WTC11 (cell line): ENCODE measurements around the gene JUND. TPM values are rescaled to one million over a fixed set of nuclear protein-coding genes. Genes with fewer than 3 reads are reported as not detected.

Source experiments
- ATAC-seq: fragments of 200-7000 bp; cut with Tn5 transposase; 2 replicates; pipeline ENCODE4 v1.10.0; 2021; ENCODE audit warnings: mild to moderate bottlenecking, moderate library complexity
- CTCF ChIA-PET: fragments of 300-600 bp; sonication (Branson Sonifier 250); formaldehyde crosslinking; loops from one replicate; lab custom pipeline; 2021; ENCODE audit warnings: antibody characterized with exemption; lab: Charles Lee
- POLR2A ChIA-PET: fragments of 350-600 bp; sonication (Branson Sonifier 250); formaldehyde crosslinking; loops from one replicate; lab custom pipeline; 2021; ENCODE audit warnings: antibody characterized with exemption; lab: Charles Lee
- DNase-seq: peaks from one replicate; pipeline ENCODE4 v3.0.0; 2021; ENCODE audit warnings: low spot score
- H3K27ac Mint-ChIP-seq: 2 replicates; pipeline ENCODE4 v1.8.0; 2021; ENCODE audit warnings: mixed read lengths
- H3K27me3 Mint-ChIP-seq: 2 replicates; pipeline ENCODE4 v1.8.0; 2021; ENCODE audit warnings: low read depth, mild to moderate bottlenecking, moderate library complexity, mixed read lengths
- H3K36me3 Mint-ChIP-seq: 2 replicates; pipeline ENCODE4 v1.8.0; 2021; ENCODE audit warnings: mixed read lengths
- H3K4me1 Mint-ChIP-seq: 2 replicates; pipeline ENCODE4 v1.8.0; 2022; ENCODE audit warnings: mixed read lengths
- H3K4me3 Mint-ChIP-seq: 2 replicates; pipeline ENCODE4 v1.8.0; 2021; ENCODE audit warnings: mild to moderate bottlenecking, moderate library complexity, mixed read lengths
- H3K9me3 Mint-ChIP-seq: 2 replicates; pipeline ENCODE4 v1.8.0; 2021; ENCODE audit warnings: mixed read lengths
- ATF3 ChIP-seq: sonication (generic); formaldehyde crosslinking; conservative IDR thresholded peaks from 2 replicates; pipeline ENCODE4 v1.8.1; 2022; ENCODE audit warnings: mild to moderate bottlenecking, missing genetic modification reagents
- CBFB ChIP-seq: sonication (generic); formaldehyde crosslinking; IDR thresholded peaks from 2 replicates; pipeline ENCODE4 v1.8.1; 2022; ENCODE audit warnings: mild to moderate bottlenecking, low read depth, missing genetic modification reagents
- CREB1 ChIP-seq: sonication (generic); formaldehyde crosslinking; IDR thresholded peaks from 2 replicates; pipeline ENCODE4 v1.8.0; 2023; ENCODE audit warnings: mild to moderate bottlenecking, missing genetic modification reagents
- CREM ChIP-seq: sonication (generic); formaldehyde crosslinking; IDR thresholded peaks from 2 replicates; pipeline ENCODE4 v1.8.1; 2022; ENCODE audit warnings: mild to moderate bottlenecking, missing genetic modification reagents, moderate library complexity
- CTCF ChIP-seq: fragments of 200-600 bp; IDR thresholded peaks from 2 replicates; pipeline ENCODE4 v1.8.0; 2022; ENCODE audit warnings: antibody characterized with exemption
- E2F4 ChIP-seq: sonication (generic); formaldehyde crosslinking; IDR thresholded peaks from 2 replicates; pipeline ENCODE4 v1.8.1; 2022; ENCODE audit warnings: low read depth, mild to moderate bottlenecking, moderate library complexity, missing genetic modification reagents, borderline replicate concordance
- EMX1 ChIP-seq: fragments of 250-450 bp; sonication (Bioruptor Pico); IDR thresholded peaks from 2 replicates; pipeline ENCODE4 v1.8.0; 2021; ENCODE audit warnings: mild to moderate bottlenecking
- FOXJ3 ChIP-seq: sonication (generic); formaldehyde crosslinking; IDR thresholded peaks from 2 replicates; pipeline ENCODE4 v1.9.0; 2021; ENCODE audit warnings: missing genetic modification reagents, mild to moderate bottlenecking, borderline replicate concordance
- GABPB1 ChIP-seq: sonication (generic); formaldehyde crosslinking; IDR thresholded peaks from 2 replicates; pipeline ENCODE4 v1.8.1; 2023; ENCODE audit warnings: mild to moderate bottlenecking, missing genetic modification reagents
- HMGA2 ChIP-seq: fragments of 250-450 bp; sonication (Bioruptor Pico); IDR thresholded peaks from 2 replicates; pipeline ENCODE4 v1.4.0; 2021; ENCODE audit warnings: mild to moderate bottlenecking, moderate library complexity
- IRF1 ChIP-seq: sonication (generic); formaldehyde crosslinking; IDR thresholded peaks from 2 replicates; pipeline ENCODE4 v1.8.0; 2023; ENCODE audit warnings: missing genetic modification reagents
- KAT7 ChIP-seq: sonication (generic); formaldehyde crosslinking; IDR thresholded peaks from 2 replicates; pipeline ENCODE4 v1.8.1; 2023; ENCODE audit warnings: missing genetic modification reagents, mild to moderate bottlenecking, borderline replicate concordance
- MXD4 ChIP-seq: fragments of 250-450 bp; sonication (Bioruptor Pico); IDR thresholded peaks from 2 replicates; pipeline ENCODE4 v1.8.0; 2021; ENCODE audit warnings: mild to moderate bottlenecking, moderate library complexity, borderline replicate concordance
- NFATC4 ChIP-seq: fragments of 250-450 bp; sonication (Bioruptor Pico); IDR thresholded peaks from 2 replicates; pipeline ENCODE4 v1.9.0; 2021; ENCODE audit warnings: mild to moderate bottlenecking
- PRRX2 ChIP-seq: fragments of 250-450 bp; sonication (Bioruptor Pico); IDR thresholded peaks from 2 replicates; pipeline ENCODE4 v1.8.0; 2021; ENCODE audit warnings: mild to moderate bottlenecking
- STAT6 ChIP-seq: sonication (generic); formaldehyde crosslinking; conservative IDR thresholded peaks from 2 replicates; pipeline ENCODE4 v1.8.1; 2023; ENCODE audit warnings: mild to moderate bottlenecking, low read depth, missing genetic modification reagents, moderate library complexity
- TEAD4 ChIP-seq: sonication (generic); formaldehyde crosslinking; IDR thresholded peaks from 2 replicates; pipeline ENCODE4 v1.8.0; 2022; ENCODE audit warnings: mild to moderate bottlenecking, missing genetic modification reagents
- TP53 ChIP-seq: sonication (generic); formaldehyde crosslinking; IDR thresholded peaks from 2 replicates; pipeline ENCODE4 v1.8.1; 2023; ENCODE audit warnings: mild to moderate bottlenecking, missing genetic modification reagents
- USF2 ChIP-seq: sonication (generic); formaldehyde crosslinking; IDR thresholded peaks from 2 replicates; pipeline ENCODE4 v1.8.1; 2023; ENCODE audit warnings: mild to moderate bottlenecking, missing genetic modification reagents, moderate library complexity
- ZBTB43 ChIP-seq: sonication (generic); formaldehyde crosslinking; IDR thresholded peaks from 2 replicates; pipeline ENCODE4 v1.8.1; 2023; ENCODE audit warnings: mild to moderate bottlenecking, missing genetic modification reagents
- ZNF281 ChIP-seq: sonication (generic); formaldehyde crosslinking; IDR thresholded peaks from 2 replicates; pipeline ENCODE4 v1.8.0; 2023; ENCODE audit warnings: mild to moderate bottlenecking, missing genetic modification reagents
- ZNF317 ChIP-seq: sonication (generic); formaldehyde crosslinking; IDR thresholded peaks from 2 replicates; pipeline ENCODE4 v1.8.1; 2023; ENCODE audit warnings: low read depth, mild to moderate bottlenecking, moderate library complexity, missing genetic modification reagents, borderline replicate concordance
- ZNF423 ChIP-seq: fragments of 250-450 bp; sonication (Bioruptor Pico); IDR thresholded peaks from 2 replicates; pipeline ENCODE4 v2.1.2; 2022; ENCODE audit warnings: mild to moderate bottlenecking, moderate library complexity
- ZNF512 ChIP-seq: sonication (generic); formaldehyde crosslinking; IDR thresholded peaks from 2 replicates; pipeline ENCODE4 v1.8.1; 2022; ENCODE audit warnings: missing genetic modification reagents, borderline replicate concordance
- total RNA-seq: library from RNA; stranded (reverse); gene quantifications from 3 replicates; pipeline ENCODE4 v1.2.3, GENCODE V29; 2021

Gene JUND
- total RNA-seq, 1 experiment from 2014 or later, result 121 TPM

- TF ChIP-seq ZNF423 (CRISPR knock-in tag) (no peak), ZNF317 (CRISPR knock-in tag) (no peak), CREB1 (CRISPR knock-in tag) (0 out of 2 replicates have a peak, but pooled peaks have one; percentile 28), CREM (CRISPR knock-in tag) (no peak), PRRX2 (CRISPR knock-in tag) (no peak), TEAD4 (no peak), MXD4 (CRISPR knock-in tag) (no peak), ZNF281 (no peak), IRF1 (CRISPR knock-in tag) (0 out of 2 replicates have a peak, but pooled peaks have one; percentile 34), CTCF (no peak), ATF3 (no peak), FOXJ3 (no peak), EMX1 (CRISPR knock-in tag) (no peak), STAT6 (CRISPR knock-in tag) (no peak), NFATC4 (CRISPR knock-in tag) (no peak)
Measured at GRCh38 chr19:18239303-18239702, 42.1 kb downstream of the JUND start (continued).

GRCh38 chr19:18234194-18234593 is 47.2 kb downstream of the JUND start:
- no peaks in the 10 kb centered on the region for H3K9me3 Mint-ChIP-seq
- POLR2A ChIA-PET, result interaction anchor here (2.3 kb wide), 1 partner anchor 16 kb away, joined by 5 read pairs; no protein-coding TSS in a partner anchor
- H3K4me3 Mint-ChIP-seq, result no peak overlapping the region
- no peak overlapping the region for H3K27ac Mint-ChIP-seq
- DNase-seq (no peak), ATAC-seq (no peak)
- CTCF ChIA-PET, result interaction anchor here (0.6 to 4.6 kb wide), 11 partner anchors 10 to 557 kb away, joined by 3 to 100 read pairs (median 42); partner anchors contain the start of genes JUND and RAB3A
- no peaks in the 10 kb centered on the region for H3K36me3 Mint-ChIP-seq
- peaks cover 12% of the 10 kb centered on the region for H3K27me3 Mint-ChIP-seq
- peaks cover 31% of the 10 kb centered on the region for H3K4me1 Mint-ChIP-seq
- TF ChIP-seq ZNF512 (CRISPR knock-in tag) (no peak), ZNF423 (CRISPR knock-in tag) (no peak), ZBTB43 (no peak), USF2 (CRISPR knock-in tag) (no peak), GABPB1 (CRISPR knock-in tag) (no peak), CBFB (CRISPR knock-in tag) (no peak), TP53 (CRISPR knock-in tag) (no peak), ZNF317 (CRISPR knock-in tag) (no peak), CREM (CRISPR knock-in tag) (no peak), KAT7 (CRISPR knock-in tag) (no peak), E2F4 (CRISPR knock-in tag) (no peak), HMGA2 (no peak)
